Measurements from ENCODE around the gene COX5A. TPM values are rescaled to one million over a fixed set of nuclear protein-coding genes. Genes with fewer than 3 reads are reported as not detected.

Gene COX5A
- polyA plus RNA-seq, 1 experiment, result 64.6 TPM

DNA sequence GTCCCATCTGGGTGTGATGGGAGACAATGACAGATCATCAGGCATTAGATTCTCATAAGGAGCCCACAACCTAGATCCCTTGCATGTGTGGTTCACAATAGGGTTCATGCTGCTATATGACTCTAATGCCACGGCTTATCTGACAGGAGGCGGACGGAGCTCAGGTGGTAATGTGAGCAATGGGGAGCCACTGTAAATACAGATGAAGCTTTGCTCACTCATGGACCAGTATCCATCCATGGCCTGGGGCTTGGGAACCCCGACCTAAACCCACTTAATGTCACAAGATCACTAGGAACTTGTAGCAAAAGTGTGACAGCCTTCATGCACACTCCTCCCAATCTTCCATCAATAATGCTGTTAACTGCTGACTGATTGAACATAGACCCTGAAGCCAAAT lies 29.2 kb downstream of the COX5A start:
- H3K36me3 ChIP-seq (ENCODE audit: control insufficient read depth, insufficient read depth, low read length), result peaks cover 8% of the 10 kb centered on the region
- no peak overlapping the region for H3K4me3 ChIP-seq (ENCODE audit: low read depth, low read length)
- ChIA-PET POLR2A (no interaction called here), CTCF (no interaction called here)
- no peak for DNase-seq (ENCODE audit: low read depth)
- TF ChIP-seq, protein P1, sequence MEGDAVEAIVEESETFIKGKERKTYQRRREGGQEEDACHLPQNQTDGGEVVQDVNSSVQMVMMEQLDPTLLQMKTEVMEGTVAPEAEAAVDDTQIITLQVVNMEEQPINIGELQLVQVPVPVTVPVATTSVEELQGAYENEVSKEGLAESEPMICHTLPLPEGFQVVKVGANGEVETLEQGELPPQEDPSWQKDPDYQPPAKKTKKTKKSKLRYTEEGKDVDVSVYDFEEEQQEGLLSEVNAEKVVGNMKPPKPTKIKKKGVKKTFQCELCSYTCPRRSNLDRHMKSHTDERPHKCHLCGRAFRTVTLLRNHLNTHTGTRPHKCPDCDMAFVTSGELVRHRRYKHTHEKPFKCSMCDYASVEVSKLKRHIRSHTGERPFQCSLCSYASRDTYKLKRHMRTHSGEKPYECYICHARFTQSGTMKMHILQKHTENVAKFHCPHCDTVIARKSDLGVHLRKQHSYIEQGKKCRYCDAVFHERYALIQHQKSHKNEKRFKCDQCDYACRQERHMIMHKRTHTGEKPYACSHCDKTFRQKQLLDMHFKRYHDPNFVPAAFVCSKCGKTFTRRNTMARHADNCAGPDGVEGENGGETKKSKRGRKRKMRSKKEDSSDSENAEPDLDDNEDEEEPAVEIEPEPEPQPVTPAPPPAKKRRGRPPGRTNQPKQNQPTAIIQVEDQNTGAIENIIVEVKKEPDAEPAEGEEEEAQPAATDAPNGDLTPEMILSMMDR (IDR thresholded peaks at IDR 0.05; ENCODE audit: insufficient read depth, low read depth, low read length), result no peak
- no peaks in the 10 kb centered on the region for H3K27me3 ChIP-seq (ENCODE audit: control insufficient read depth, insufficient read depth, low read length)

DNA sequence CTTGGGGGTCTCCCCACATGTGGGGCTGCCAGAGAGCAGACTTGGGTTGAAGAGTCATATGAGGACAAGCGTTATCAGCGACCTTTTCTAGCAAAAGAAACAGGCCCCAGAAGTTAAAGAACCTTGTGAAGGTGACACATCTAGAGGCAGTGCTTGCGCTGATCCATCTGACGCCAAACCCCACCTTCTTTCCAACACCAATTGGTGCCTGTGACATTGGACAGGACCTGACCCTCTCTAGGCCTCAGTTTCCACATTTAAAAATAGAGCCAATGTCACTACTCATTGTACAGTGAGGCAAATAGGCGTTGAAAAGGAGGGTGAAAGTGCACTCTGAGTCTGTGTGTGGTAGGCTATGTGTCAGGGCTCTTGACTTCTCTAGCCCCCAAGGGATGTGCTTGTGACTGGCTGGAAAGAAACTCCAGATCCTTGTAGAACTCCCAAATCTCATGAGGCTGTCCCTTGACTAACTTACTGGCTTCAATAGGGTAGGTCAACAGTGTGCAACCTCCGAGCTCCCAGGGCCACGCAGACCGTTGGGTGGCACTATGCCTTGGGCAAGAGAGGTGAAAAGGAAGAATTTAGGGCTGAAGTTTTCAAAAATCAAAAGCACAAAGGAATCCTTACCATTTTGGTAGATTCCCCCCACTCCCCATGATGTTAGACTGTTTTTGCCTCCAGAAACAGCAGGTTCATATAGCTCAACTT lies 30.6 kb downstream of the COX5A start:
- Histone ChIP-seq H3K4me3 (ENCODE audit: low read depth, low read length) (peak overlapping the region; percentile 78), H3K36me3 (ENCODE audit: control insufficient read depth, insufficient read depth, low read length) (peaks cover 16% of the 10 kb centered on the region), H3K27me3 (ENCODE audit: control insufficient read depth, insufficient read depth, low read length) (no peaks in the 10 kb centered on the region)
- ChIA-PET CTCF (interaction anchor here (0.6 to 1.7 kb wide), 4 partner anchors 13 to 136 kb away, joined by 4 to 5 read pairs (median 4); no protein-coding TSS in a partner anchor), POLR2A (interaction anchor here (0.5 to 1.3 kb wide), 2 partner anchors 18 to 32 kb away, joined by 3 read pairs; partner anchors contain the start of gene MPI)
- TF ChIP-seq, protein P1 (IDR thresholded peaks at IDR 0.05; ENCODE audit: insufficient read depth, low read depth, low read length), result no peak
- no peak for DNase-seq (ENCODE audit: low read depth)

DNA sequence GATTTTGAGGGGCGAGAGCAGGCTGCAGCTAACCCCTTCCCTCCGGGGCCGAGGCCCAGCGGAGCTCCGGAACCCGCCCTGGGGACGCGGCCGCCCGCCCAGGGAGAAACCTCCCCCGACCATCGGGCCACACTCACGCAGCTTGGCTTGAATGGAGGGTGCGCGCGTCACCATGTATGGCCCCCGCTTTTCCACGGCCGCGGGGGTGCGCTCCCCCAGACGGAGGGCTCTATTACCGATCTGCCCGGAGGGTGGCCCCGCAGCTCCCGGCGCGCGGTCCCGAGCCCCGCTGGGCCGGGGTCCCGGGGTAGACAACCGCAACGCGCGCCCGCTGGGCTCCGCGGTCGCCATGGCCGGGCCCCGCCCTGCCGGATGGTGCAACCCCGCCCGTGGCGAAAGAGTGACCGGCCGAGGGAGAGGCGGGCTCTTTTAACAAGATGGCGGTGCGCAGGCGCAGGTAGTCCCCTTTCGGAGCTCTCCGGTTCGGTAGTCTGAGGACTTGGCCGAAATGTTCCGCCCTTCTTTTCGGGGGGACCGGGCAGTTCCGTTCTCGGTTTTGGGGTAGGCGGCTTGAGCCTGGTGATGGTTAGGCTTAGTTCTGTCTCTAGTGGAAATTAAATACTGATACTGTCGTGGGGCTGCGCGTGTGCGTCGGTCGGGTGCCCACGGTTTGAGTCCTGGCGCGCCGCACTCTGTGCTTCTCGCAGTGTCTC lies 31.3 kb downstream of the COX5A start, which contains the start of gene FAM219B:
TSS of gene FAM219B (minus strand) at position 402 of the 713 bp plus-strand sequence. CDS start at position 351, 51 bp downstream.
- ChIA-PET POLR2A (interaction anchor here (0.5 to 1.3 kb wide), 2 partner anchors 17 to 31 kb away, joined by 3 read pairs; partner anchors contain the start of gene MPI), CTCF (interaction anchor here (0.5 to 1.7 kb wide), 7 partner anchors 13 to 135 kb away, joined by 3 to 5 read pairs (median 4); partner anchors contain the start of gene CSK)
- Histone ChIP-seq H3K27me3 (ENCODE audit: control insufficient read depth, insufficient read depth, low read length) (no peaks in the 10 kb centered on the region), H3K4me3 (ENCODE audit: low read depth, low read length) (peak within 1 kb of the TSS; percentile 78), H3K36me3 (ENCODE audit: control insufficient read depth, insufficient read depth, low read length) (peaks cover 16% of the 10 kb centered on the region)
- TF ChIP-seq, protein P1 (IDR thresholded peaks at IDR 0.05; ENCODE audit: insufficient read depth, low read depth, low read length), result no peak
- DNase-seq (ENCODE audit: low read depth), result no peak

DNA sequence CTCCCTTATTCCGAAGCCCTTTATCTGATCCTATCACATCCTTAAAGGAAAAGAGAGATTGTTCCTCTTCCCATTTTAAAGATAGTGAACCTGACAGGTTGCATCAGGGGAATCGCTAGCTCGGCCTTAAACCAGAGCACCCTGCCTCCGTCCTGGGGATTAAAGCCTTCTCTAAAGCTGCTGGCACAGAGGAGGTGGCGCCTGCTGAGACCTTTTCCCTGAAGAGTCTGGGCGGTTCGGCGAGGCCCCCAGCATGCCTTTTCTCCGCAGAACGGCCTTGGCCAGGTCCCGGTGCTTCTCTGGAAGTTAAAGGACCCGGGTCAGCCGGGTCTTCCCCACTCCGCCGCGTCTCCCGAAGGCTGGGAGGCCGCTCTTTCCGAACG lies 31.8 kb downstream of the COX5A start:
- CTCF ChIA-PET, result interaction anchor here (1.0 to 3.0 kb wide), 7 partner anchors 9 to 138 kb away, joined by 3 to 7 read pairs (median 4); partner anchors contain the start of gene CSK
- DNase-seq (ENCODE audit: low read depth), result no peak

More for the DNA sequence above, 31.8 kb downstream of the COX5A start:
- TF ChIP-seq, protein P1 (IDR thresholded peaks at IDR 0.05; ENCODE audit: insufficient read depth, low read depth, low read length), result no peak
- POLR2A ChIA-PET, result interaction anchor here (1.3 kb wide), 1 partner anchor 16 kb away, joined by 3 read pairs; the partner anchor contains the start of gene MPI
- H3K27me3 ChIP-seq (ENCODE audit: control insufficient read depth, insufficient read depth, low read length), result no peaks in the 10 kb centered on the region
- H3K36me3 ChIP-seq (ENCODE audit: control insufficient read depth, insufficient read depth, low read length), result peaks cover 18% of the 10 kb centered on the region
- peak overlapping the region; percentile 78 for H3K4me3 ChIP-seq (ENCODE audit: low read depth, low read length)

Measured in BJ (cell line).